Esophagus muscularis mucosa (tissue), 3 donors: ENCODE results near the gene MAN2C1.

Experiments
- POLR2AphosphoS5 ChIP-seq, 2 donors: sonication (generic); formaldehyde crosslinking; IDR thresholded peaks; one replicate each; pipeline ENCODE4 v1.6.1; 2017; ENCODE audit warnings: antibody characterized with exemption in 2 of 2
- TF ChIP-seq, protein P1 (sequence below), 3 experiments: fragments of 200-600 bp in 2 of 3; fragments of 450-650 bp in 1 of 3; sonication (generic) in 2 of 3; IDR thresholded peaks; one replicate each; pipeline ENCODE4 v1.5.1; 2017 to 2019; ENCODE audit warnings: antibody characterized with exemption in 3 of 3, mild to moderate bottlenecking in 2 of 3, moderate library complexity in 1 of 3

DNA sequence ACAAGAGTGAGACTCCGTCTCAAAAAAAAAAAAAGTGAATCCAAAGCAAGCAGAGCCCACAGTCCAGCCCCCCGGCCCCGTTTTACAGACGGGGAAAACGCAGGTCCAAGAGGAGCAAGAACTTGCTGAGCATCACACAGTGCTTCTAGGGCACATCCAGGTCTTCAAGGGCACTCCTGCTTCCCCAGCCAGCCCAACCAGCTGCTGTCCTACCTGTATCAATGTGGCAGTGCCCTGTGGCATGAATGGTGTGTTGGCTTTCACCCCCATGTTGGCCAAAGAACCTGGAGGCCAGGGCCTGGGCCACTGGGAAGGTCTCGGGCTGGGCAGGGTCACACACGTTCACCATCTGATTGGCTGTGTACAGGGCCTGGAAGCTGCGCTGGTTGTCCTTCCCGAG, 4.6 kb downstream of the MAN2C1 start:
- TF ChIP-seq, protein P1, sequence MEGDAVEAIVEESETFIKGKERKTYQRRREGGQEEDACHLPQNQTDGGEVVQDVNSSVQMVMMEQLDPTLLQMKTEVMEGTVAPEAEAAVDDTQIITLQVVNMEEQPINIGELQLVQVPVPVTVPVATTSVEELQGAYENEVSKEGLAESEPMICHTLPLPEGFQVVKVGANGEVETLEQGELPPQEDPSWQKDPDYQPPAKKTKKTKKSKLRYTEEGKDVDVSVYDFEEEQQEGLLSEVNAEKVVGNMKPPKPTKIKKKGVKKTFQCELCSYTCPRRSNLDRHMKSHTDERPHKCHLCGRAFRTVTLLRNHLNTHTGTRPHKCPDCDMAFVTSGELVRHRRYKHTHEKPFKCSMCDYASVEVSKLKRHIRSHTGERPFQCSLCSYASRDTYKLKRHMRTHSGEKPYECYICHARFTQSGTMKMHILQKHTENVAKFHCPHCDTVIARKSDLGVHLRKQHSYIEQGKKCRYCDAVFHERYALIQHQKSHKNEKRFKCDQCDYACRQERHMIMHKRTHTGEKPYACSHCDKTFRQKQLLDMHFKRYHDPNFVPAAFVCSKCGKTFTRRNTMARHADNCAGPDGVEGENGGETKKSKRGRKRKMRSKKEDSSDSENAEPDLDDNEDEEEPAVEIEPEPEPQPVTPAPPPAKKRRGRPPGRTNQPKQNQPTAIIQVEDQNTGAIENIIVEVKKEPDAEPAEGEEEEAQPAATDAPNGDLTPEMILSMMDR (IDR thresholded peaks at IDR 0.05), result no peak
- TF ChIP-seq POLR2AphosphoS5 (IDR thresholded peaks at IDR 0.05), result no peak
